ENCODE results near the gene CCDC196.

The CCDC196 gene

DNA sequence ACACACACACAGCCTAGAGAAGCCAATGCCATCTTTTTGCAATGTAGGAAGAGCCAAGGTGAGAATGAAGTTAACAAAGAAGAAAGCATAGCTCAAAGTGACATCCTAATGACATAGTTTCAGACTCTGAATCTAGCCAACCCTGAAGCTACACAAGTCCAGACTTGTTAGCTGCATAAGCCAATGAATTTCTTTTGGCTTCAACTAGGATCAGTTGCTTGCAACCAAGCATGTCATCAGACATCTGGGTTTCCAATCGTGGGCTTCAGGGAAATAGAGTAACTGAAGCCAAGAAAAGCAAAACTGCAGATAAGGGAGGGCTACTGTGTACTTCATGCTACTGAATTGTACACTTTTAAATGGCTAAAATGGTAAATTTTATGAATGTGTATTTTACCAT lies 17.4 kb downstream of the CCDC196 start (continued):
- TF ChIP-seq PRDM10 (tag by site-specific recombination; IDR thresholded peaks at IDR 0.05) (peak; percentile 31), TSHZ1 (tag by site-specific recombination; IDR thresholded peaks at IDR 0.05; ENCODE audit: borderline replicate concordance) (no peak), ZNF366 (tag by site-specific recombination; conservative IDR thresholded peaks at IDR 0.05) (0 out of 2 replicates have a peak, but pooled peaks have one; percentile 23), GLIS2 (tag by site-specific recombination; IDR thresholded peaks at IDR 0.05) (no peak), ZNF426 (tag by site-specific recombination; IDR thresholded peaks at IDR 0.05) (no peak), ZNF629 (tag by site-specific recombination; IDR thresholded peaks at IDR 0.05) (peak; percentile 55; the same call in 1 of the 2 replicates), ZNF600 (tag by site-specific recombination; IDR thresholded peaks at IDR 0.05) (no peak), ZNF239 (tag by site-specific recombination; IDR thresholded peaks at IDR 0.05) (no peak), KLF7 (tag by site-specific recombination; IDR thresholded peaks at IDR 0.05; ENCODE audit: borderline replicate concordance) (no peak), ZBTB17 (tag by site-specific recombination; IDR thresholded peaks at IDR 0.05) (peak; percentile 73; the same call in 1 of the 2 replicates), ZNF549 (tag by site-specific recombination; IDR thresholded peaks at IDR 0.05) (no peak), ZSCAN4 (tag by site-specific recombination; IDR thresholded peaks at IDR 0.05) (0 out of 2 replicates have a peak, but pooled peaks have one; percentile 15), KLF9 (tag by site-specific recombination; IDR thresholded peaks at IDR 0.05; ENCODE audit: low read depth) (no peak), SP7 (tag by site-specific recombination; IDR thresholded peaks at IDR 0.05) (peak; percentile 60), ZNF184 (tag by site-specific recombination; IDR thresholded peaks at IDR 0.05) (no peak), EGR2 (tag by site-specific recombination; IDR thresholded peaks at IDR 0.05; ENCODE audit: low read depth) (no peak), OSR2 (tag by site-specific recombination; IDR thresholded peaks at IDR 0.05) (peak; percentile 90), GLIS1 (tag by site-specific recombination; IDR thresholded peaks at IDR 0.05) (no peak), ZXDB (tag by site-specific recombination; IDR thresholded peaks at IDR 0.05) (peak; percentile 71)
- TF ChIP-seq, protein P1, sequence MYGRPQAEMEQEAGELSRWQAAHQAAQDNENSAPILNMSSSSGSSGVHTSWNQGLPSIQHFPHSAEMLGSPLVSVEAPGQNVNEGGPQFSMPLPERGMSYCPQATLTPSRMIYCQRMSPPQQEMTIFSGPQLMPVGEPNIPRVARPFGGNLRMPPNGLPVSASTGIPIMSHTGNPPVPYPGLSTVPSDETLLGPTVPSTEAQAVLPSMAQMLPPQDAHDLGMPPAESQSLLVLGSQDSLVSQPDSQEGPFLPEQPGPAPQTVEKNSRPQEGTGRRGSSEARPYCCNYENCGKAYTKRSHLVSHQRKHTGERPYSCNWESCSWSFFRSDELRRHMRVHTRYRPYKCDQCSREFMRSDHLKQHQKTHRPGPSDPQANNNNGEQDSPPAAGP (tag by site-specific recombination; IDR thresholded peaks at IDR 0.05): no peak
- TF ChIP-seq, protein P2, sequence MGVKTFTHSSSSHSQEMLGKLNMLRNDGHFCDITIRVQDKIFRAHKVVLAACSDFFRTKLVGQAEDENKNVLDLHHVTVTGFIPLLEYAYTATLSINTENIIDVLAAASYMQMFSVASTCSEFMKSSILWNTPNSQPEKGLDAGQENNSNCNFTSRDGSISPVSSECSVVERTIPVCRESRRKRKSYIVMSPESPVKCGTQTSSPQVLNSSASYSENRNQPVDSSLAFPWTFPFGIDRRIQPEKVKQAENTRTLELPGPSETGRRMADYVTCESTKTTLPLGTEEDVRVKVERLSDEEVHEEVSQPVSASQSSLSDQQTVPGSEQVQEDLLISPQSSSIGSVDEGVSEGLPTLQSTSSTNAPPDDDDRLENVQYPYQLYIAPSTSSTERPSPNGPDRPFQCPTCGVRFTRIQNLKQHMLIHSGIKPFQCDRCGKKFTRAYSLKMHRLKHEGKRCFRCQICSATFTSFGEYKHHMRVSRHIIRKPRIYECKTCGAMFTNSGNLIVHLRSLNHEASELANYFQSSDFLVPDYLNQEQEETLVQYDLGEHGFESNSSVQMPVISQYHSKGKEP (tag by site-specific recombination; IDR thresholded peaks at IDR 0.05): peak; percentile 93
- TF ChIP-seq, protein P3, sequence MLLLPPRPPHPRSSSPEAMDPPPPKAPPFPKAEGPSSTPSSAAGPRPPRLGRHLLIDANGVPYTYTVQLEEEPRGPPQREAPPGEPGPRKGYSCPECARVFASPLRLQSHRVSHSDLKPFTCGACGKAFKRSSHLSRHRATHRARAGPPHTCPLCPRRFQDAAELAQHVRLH (tag by site-specific recombination; IDR thresholded peaks at IDR 0.05): no peak
- TF ChIP-seq, protein P4, sequence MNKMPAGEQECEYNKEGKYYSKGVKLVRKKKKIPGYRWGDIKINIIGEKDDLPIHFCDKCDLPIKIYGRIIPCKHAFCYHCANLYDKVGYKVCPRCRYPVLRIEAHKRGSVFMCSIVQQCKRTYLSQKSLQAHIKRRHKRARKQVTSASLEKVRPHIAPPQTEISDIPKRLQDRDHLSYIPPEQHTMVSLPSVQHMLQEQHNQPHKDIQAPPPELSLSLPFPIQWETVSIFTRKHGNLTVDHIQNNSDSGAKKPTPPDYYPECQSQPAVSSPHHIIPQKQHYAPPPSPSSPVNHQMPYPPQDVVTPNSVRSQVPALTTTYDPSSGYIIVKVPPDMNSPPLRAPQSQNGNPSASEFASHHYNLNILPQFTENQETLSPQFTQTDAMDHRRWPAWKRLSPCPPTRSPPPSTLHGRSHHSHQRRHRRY (tag by site-specific recombination; IDR thresholded peaks at IDR 0.05): no peak
- TF ChIP-seq, protein P5, sequence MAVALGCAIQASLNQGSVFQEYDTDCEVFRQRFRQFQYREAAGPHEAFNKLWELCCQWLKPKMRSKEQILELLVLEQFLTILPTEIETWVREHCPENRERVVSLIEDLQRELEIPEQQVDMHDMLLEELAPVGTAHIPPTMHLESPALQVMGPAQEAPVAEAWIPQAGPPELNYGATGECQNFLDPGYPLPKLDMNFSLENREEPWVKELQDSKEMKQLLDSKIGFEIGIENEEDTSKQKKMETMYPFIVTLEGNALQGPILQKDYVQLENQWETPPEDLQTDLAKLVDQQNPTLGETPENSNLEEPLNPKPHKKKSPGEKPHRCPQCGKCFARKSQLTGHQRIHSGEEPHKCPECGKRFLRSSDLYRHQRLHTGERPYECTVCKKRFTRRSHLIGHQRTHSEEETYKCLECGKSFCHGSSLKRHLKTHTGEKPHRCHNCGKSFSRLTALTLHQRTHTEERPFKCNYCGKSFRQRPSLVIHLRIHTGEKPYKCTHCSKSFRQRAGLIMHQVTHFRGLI (tag by site-specific recombination; IDR thresholded peaks at IDR 0.05): no peak
